Activated T-helper 1 cell treated with anti-CD3 and anti-CD28 coated beads, Interleukin-2, amount 50 U/mL, for 16 hours (primary cell): ENCODE data around the gene PYGO2.

Source experiments
- DNase-seq, 2 donors: peaks; one replicate each; pipeline ENCODE4 v3.0.0-alpha.2; 2020; ENCODE audit warnings: low read depth in 1 of 2, low spot score in 1 of 2

Gene PYGO2

GRCh38 chr1:154961207-154962155 lies at the start of gene PYGO2:
PYGO2 (minus strand) TSS chr1:154961782; CDS start chr1:154961576, 206 bp downstream.
- DNase-seq, result peak; percentile 63 to 74

DNA sequence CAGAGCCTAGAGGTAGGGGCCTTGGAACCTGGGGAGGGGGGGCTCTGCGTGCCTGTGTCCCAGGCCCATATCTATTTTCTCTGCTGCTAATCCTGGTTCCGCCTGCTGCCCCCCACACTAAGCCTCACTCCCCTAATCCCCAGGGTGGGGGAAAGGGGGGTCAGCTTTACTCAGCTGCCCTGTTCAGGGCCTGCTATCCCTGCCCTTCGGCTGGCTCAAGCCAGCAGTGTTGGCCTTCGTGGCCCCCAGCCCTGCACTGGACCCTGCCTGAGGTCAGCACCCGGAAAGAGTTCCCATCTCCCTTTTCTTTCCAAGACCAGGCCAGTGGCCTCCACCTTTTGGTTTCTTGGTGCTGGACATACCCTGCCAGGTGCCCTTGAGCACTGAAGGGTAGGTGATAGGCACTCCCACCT lies 49.4 kb upstream of the PYGO2 start:
- DNase-seq, result no peak

DNA sequence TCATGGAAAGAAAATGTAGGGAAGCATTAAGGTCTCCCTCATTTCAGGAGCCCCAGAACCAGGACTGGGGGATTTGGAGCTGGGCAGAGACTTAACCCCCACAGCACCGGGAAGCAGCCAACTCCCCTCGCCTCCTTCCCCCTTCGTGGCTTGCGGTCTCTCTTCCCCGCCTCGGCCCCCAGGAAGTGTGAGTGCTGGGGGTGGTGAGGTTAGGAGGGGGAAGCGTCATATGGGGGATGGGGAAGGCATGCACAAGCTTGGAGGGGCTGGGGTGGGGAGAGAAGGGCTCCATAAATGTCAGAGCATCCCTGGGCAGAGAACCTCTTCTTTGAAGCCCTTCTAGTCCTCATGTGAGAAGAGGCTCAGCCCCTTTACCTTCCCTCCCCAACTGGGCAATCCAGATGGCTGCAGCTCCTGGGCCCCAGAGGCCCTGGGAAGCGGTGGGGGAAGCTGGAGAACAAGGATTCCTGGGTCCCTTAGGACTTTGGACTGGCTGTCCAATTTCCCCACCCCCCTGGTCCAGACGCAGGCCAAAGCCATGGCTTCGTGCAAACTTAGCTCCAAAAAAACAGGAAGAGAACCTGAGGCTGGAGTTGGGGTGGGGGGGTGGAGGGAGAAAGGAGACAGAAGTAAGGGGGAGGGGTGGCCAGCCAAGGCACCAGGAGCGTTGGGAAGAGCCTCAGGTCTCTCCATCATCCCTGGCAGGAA lies 48.8 kb upstream of the PYGO2 start:
- DNase-seq, result no peak

DNA sequence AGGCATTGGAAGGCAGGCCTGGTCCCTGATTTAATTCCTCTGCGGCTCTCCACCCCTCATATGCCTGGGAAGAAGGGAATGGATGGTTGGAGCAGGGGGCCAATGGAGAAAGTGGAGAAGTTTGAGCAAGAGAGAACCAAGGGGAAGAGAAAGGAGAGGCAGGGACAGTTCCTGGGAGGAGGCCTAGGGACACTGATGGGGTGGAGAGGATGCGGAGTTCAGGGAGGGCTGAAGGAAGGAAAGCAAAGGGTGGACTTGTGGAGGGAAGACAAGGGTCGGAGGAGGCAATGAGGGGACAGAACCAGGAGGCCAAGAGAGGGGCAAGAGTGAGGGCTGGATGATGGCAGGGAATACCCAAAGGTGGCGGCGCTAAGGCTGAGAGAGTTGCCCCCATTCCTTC lies 48.2 kb upstream of the PYGO2 start:
- DNase-seq, result no peak

DNA sequence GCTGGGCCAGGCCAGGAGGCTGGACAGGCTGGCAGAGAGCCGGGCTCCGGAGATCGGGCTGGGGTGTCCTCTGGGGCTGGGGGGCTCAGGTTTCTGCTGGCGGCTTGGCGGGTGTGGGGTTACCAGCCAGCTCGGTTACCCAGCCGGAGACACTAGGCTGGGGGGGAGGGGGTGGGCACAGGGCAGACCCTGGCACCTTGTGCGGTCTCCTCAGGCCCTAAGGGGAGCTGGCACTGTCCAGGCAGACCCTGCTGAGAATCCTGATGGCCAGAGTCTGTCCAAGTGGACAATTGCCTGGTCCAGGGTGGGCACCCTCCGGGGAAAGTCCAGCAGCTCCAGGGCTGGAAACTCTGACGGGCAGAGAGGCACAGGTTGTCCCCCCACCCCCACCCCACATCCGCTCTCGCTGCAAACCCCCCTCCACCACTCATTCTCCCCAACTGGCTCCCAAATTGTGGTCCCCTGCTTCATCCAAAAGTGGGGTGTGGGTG lies 47.7 kb upstream of the PYGO2 start:
- DNase-seq, result no peak

- DNase-seq, result no peak
Observed at GRCh38 chr1:155008015-155008941, 46.7 kb upstream of the PYGO2 start.

DNA sequence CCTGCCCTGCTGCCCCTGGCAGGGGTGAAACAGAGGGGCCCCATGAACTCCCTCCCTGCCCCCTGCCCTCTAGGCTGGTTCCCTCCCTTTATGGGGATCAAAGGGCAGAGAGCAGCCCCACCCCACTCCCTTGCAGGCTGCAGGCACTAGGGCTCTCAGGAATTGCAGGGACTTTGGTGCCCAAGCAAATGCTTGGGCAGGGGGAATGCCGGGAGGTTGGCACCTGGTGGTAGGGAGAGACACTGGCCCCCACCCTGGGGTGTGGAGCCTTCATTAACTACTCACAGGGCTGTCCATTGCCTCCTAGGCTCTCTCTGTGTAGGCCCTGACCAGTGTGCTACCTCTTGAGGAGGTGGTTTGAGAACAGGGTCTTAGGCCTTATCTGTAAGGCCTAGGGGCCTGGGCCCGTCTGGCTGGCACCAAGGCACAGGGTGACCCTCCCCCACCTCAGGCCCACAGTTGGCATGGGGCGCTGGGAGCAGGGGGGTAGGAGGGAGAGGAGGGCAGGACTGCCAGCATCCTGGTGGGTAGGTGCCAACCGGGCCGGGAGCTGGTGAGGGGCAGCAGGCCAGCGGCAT lies 45.8 kb upstream of the PYGO2 start:
- DNase-seq, result no peak

GRCh38 chr1:155006601-155007101 lies 45.1 kb upstream of the PYGO2 start:
- no peak for DNase-seq

DNA sequence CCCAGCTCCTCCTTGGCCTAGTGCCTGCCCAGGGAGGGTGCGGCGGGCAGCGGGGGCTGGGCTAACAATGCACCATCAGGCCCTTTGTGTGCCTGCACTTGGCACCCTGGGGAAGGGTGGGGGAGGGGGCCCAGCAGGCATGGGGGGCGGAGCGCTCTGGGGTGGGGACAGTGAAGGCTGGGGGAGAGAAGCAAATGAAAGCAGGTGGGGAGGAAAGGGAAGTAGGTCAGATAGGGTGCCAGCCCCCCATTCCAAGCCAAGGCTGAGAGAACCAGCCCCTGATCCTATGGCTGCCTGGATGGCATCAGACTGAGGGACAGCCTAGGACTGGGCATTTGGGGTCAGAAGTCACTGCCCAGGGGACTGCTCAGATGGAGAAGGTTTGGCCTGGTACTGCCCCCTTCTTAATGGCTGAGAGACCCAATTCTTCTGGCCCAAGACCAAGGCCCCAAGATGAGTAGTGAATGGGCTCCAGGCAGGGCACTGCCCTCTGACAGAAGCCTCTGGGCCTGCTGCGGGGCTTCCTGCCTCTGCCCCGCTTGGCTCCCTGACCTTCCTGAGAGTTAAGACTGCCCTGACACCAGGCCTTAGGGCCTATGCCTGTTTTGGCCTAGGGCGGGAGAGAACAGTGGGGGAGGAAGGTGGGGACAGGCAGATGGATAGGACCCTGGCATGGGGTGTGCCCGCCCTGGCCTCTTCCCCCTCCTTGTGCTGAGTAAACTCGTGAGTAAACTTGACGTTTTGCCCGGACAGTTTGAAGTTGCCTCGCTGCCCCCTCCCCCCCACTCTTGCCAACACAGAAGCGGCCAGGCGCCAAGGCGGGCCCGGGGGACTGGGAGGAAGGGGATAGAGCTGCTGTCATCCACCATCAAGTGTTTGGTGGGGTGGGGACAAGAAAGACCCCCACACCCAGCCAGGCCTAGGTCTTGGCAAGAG lies 43.8 kb upstream of the PYGO2 start:
- DNase-seq, result no peak

DNA sequence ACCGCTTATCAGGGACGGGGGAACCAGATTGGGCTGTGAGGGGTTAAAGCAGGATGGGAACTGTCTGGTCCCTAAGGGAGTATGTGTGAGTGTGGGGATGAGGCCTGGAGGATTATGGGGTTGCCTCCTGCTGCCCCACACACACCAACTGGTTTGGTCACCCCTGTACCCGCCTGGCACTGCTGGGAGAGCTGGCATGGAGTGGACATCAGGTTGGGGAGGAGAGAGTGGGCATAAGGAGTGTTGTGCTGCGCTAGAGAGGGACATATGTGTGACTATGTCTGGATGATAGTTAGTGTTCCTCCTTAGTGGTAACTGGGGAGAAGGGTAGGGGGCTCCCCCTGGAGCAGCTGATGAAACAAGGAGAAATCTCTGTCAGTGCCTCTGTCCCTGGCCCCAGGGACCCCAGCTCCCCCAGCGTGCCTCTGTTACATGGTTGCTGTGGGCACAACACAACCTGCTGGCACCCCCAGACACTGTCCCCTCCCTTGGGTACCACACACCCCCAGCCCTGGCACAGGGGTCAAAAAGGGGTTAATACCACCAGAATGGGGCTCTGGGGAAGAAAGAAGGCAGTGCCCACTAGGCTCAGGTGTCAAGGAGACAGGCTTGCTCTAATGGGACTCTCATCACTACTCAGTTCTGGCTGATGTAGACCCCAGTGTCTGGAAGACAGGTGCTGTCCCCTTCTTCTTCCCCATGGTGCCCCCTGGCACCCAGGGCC lies 42.9 kb upstream of the PYGO2 start:
- DNase-seq, result no peak

DNA sequence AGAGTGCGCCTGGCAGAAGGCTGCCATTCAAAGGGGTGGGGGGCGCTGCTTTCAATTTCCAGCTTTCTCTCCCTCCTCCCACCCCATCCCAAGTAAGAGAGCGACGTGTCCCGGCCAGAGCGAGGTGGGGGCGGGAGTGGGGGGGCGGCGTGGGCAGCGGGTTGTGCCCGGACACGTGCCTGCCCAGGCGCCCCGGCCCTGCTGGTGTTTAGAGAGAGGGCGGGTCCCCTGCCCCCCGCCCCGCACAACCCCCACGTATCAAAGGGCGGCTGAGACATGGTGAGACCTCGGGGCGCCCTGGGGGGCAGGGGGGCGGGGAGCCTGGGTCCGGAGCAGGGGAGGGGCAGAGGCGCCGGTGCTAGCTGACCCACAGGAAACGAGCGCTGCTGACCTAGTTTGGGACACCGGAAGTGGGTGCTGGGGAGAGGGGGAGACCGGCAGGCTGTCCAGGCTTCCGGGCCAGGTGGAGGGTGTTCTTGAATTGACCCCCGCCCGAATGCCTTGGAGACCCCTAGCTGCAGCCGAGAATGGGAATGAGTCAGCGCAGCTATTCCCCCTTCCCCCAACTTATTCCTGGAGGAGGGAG lies 42.3 kb upstream of the PYGO2 start:
- no peak for DNase-seq

GRCh38 chr1:155003227-155003765 lies 41.7 kb upstream of the PYGO2 start:
- DNase-seq, result no peak

GRCh38 chr1:155002464-155003226 lies 41.1 kb upstream of the PYGO2 start, which contains the start of gene ZBTB7B:
ZBTB7B (plus strand) TSS chr1:155002802; CDS start chr1:155014661, 11,859 bp downstream.
- no peak for DNase-seq

DNA sequence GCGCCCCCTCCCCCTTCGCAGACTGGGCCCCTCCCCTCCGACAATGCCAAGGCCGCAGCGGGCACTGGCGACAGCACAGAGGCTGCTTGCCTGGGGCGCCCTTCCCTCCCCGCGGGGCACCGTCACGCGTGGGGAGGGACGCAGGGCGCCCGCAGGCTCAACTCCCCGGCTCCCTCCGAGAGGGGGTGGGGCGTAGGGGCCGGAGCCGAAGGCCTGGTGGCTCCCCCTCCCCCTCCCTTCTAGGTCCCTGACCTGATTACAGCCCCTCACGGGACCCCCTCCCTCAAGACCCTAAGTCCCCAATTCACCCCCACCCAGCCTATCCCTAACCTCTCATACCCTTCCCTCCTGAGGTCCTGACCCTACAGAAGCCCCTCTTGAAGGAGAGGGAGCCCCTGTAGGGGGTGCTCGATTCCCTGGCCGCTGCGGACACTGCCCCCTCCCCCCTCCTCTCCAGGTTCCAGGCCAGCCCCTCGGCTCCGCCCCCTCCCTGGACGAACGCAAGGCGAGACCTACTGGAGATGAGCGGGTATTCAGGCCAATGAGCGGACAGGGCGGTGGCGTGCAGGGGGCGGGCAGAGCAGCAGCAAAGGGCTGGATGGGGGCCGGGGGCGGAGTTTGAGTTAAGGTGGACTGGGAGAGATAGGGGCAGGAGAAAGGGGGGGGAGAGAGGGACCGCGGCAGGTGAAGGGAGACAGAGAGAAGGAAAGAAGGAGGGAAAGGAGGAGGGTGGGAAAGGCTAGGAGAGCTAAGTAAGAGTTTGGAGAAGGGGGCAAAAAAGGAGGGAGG lies 40.3 kb upstream of the PYGO2 start:
- DNase-seq, result peak; percentile 97 to 99

DNA sequence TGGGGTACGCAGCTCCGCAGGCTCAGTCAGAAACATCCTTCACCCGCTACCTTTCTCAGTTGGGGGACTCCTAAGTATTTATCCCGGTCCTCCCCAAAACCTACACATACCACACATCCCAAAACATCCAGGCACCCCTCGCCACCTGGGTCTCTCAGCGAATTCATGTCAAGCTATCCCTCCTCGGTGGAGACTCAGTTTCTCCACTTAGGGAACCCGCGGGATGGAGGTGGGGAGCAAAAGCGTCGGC lies 39.8 kb upstream of the PYGO2 start:
- no peak for DNase-seq

DNA sequence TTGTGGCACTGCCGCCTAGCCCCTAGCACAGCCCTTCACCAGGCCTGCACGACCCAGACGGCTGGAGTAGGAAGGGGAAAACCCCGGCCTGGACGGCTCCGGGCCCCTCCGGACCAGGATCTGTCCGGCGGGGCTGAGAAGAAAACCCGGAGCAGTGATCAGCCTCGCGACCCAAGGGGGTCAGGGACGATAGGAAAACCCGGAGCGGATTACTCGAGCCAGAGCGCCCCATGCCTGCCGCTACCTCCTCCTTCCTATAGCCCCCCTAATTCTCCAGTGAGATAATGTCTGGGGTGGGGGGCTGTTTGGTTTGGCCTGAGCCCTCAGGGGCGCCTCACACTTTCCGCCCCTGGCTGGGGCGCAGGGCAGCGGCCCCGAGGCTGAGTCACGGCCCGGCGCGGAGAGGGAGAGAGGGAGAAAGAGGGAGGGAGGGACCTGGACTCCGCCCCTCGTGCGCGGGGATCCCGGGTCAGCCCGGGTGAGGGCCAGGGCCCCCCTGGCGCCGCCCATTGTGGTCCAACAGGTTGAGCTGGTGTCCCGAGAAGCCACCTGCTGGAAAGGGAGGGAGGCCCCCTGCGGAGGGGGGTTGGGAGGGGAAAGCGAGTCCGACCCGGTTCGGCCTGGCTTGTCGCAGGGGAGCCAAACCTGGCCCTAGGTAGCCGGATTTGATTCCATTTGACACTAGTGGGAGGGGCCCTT lies 39.3 kb upstream of the PYGO2 start:
- DNase-seq, result peak; percentile 57 to 77
